ENCODE data around the gene AP4S1.

DNA sequence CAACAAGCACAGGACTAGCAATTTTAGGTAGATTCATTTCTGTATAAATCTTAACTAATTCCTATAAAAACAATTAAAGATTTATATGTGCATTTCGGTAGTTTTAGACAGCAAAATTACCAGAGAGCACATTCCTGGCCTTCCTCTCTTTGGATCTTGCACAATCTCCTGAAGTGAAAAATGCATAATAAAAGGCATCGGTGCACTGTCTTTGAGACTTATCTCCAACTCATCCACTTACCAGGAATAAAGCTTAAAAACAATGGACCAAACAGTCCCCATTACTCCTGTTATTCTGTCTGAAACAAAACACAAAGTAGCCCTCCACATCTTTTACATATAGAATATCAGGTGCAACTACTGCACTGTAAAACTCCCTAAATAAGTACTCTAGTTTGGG is 112.9 kb downstream of the AP4S1 start:
- TF ChIP-seq CTCF (IDR thresholded peaks at IDR 0.05; ENCODE audit: low read depth, low read length, poor library complexity, severe bottlenecking), result no peak
- TF ChIP-seq EZH2phosphoT487 (IDR thresholded peaks at IDR 0.05; ENCODE audit: borderline replicate concordance, low read length), result no peak
